GM23248 (cell line): ENCODE data around the gene AGO4.
"Not testable (repeated sequence)": the region's sequence is repeated elsewhere in the genome, so short reads cannot be mapped to it uniquely, and the experiment has no call there.

ENCODE experiments used
- EZH2 ChIP-seq: fragments of 200-600 bp; sonication (generic); IDR thresholded peaks from 2 replicates; pipeline ENCODE4 v1.6.1; 2018; ENCODE audit warnings: antibody characterized with exemption, mild to moderate bottlenecking; ENCODE audit not compliant: insufficient read depth, poor library complexity, severe bottlenecking
- EZH2phosphoT487 ChIP-seq: fragments of 200-600 bp; sonication (generic); IDR thresholded peaks from 2 replicates; pipeline ENCODE4 v1.6.1; 2018; ENCODE audit warnings: antibody characterized with exemption, moderate library complexity, mild to moderate bottlenecking, low read depth; ENCODE audit not compliant: insufficient read depth

- TF ChIP-seq EZH2, EZH2phosphoT487: not testable (repeated sequence)
These were observed 9.8 kb upstream of the AGO4 start for GRCh38 chr1:35798019-35798418.
